GM12878 (cell line): ENCODE results near the gene CENPF. TPM values are rescaled to one million over a fixed set of nuclear protein-coding genes. Genes with fewer than 3 reads are reported as not detected.

Experiments
- ATAC-seq: fragments of 200-7000 bp; cut with Tn5 transposase; 3 replicates; pipeline ENCODE4 v1.9.1; 2020; ENCODE audit warnings: mild to moderate bottlenecking, moderate library complexity
- BruUV-seq: library from RNA; stranded (reverse); fragments of 400-500 nt; replicated peaks from 2 replicates; lab custom pipeline; 2021; lab: Mats Ljungman, UMichigan
- CTCF ChIA-PET: fragments of 300-600 bp; sonication (Branson Sonifier 250); formaldehyde crosslinking; extraction: SDS; loops from one replicate; lab custom pipeline; 2021; ENCODE audit warnings: inconsistent platforms; lab: Yijun Ruan, JAX
- POLR2A ChIA-PET: fragments of 350-600 bp; formaldehyde crosslinking; extraction: SDS; loops from one replicate; lab custom pipeline; 2021; ENCODE audit warnings: inconsistent platforms; lab: Charles Lee
- RAD21 ChIA-PET: fragments of 300-600 bp; sonication (Branson Sonifier 250); formaldehyde crosslinking; loops from one replicate; lab custom pipeline; 2023; ENCODE audit warnings: antibody characterized with exemption; ENCODE audit not compliant: unreplicated experiment; lab: Charles Lee
- SMC1A ChIA-PET: fragments of 300-600 bp; sonication (Branson Sonifier 250); formaldehyde crosslinking; loops from one replicate; lab custom pipeline; 2023; ENCODE audit not compliant: unreplicated experiment, uncharacterized antibody; lab: Charles Lee
- DNase-seq: peaks from one replicate; pipeline ENCODE4 v3.0.0-alpha.2; 2011; ENCODE audit warnings: low read depth, low spot score
- FAIRE-seq: peaks from 3 replicates; lab custom pipeline; 2011; peaks lifted over from hg19 to GRCh38; lab: Jason Lieb, UNC
- H2AFZ ChIP-seq: 2 replicates; pipeline ENCODE4 v1.6.0; 2011; ENCODE audit warnings: low read depth, low read length, control low read depth; ENCODE audit not compliant: control insufficient read depth
- H3K27ac ChIP-seq: 2 replicates; pipeline ENCODE4 v1.5.1; 2011; ENCODE audit warnings: control low read depth; ENCODE audit not compliant: control insufficient read depth, insufficient read depth
- H3K27me3 ChIP-seq, 2 experiments: replicated peaks in 1 of 2; 2 replicates each; pipeline versions ENCODE4 v1.6.0 to v1.6.1; 2011; ENCODE audit warnings: low read length in 1 of 2; ENCODE audit not compliant: control insufficient read depth in 2 of 2, insufficient read depth in 2 of 2
- H3K36me3 ChIP-seq, 2 experiments: 2 replicates each; pipeline ENCODE4 v1.5.1; 2011; ENCODE audit warnings: low read length in 1 of 2; ENCODE audit not compliant: control insufficient read depth in 2 of 2, insufficient read depth in 2 of 2
- H3K4me1 ChIP-seq: 2 replicates; pipeline ENCODE4 v1.6.1; 2011; ENCODE audit warnings: mild to moderate bottlenecking, low read length, moderate library complexity, mixed read lengths; ENCODE audit not compliant: control insufficient read depth, insufficient read depth
- H3K4me2 ChIP-seq: 2 replicates; pipeline ENCODE4 v1.6.0; 2011; ENCODE audit warnings: control low read depth; ENCODE audit not compliant: control insufficient read depth, insufficient read depth
- H3K4me3 ChIP-seq: fragments of 200-600 bp; sonication (generic); 2 replicates; pipeline ENCODE4 v1.5.1; 2016
- H3K79me2 ChIP-seq: 2 replicates; pipeline ENCODE4 v1.6.0; 2011; ENCODE audit warnings: low read length; ENCODE audit not compliant: control insufficient read depth, insufficient read depth
- H3K9ac ChIP-seq: 2 replicates; pipeline ENCODE4 v1.8.0; 2011; ENCODE audit warnings: low read length, control low read depth, mixed read lengths; ENCODE audit not compliant: control insufficient read depth, insufficient read depth
- H3K9me3 ChIP-seq: replicated peaks from 3 replicates; pipeline ENCODE4 v1.5.1; 2011; ENCODE audit warnings: mild to moderate bottlenecking, low read length; ENCODE audit not compliant: control insufficient read depth, insufficient read depth
- H4K20me1 ChIP-seq: 2 replicates; pipeline ENCODE4 v1.6.0; 2011; ENCODE audit not compliant: control insufficient read depth, insufficient read depth
- BHLHE40 ChIP-seq, 2 experiments: fragments of 450-650 bp in 1 of 2; IDR thresholded peaks; 2 replicates each; pipeline ENCODE4 v1.6.1; 2011 to 2017; ENCODE audit warnings: low read depth in 2 of 2, borderline replicate concordance in 1 of 2, improper control_type of control experiment in 1 of 2, low read length in 1 of 2, mild to moderate bottlenecking in 1 of 2
- CEBPB ChIP-seq, 2 experiments: fragments of 150-350 bp in 1 of 2; IDR thresholded peaks; 2 replicates each; pipeline ENCODE4 v1.6.1; 2012 to 2014; ENCODE audit warnings: low read depth in 2 of 2, low read length in 2 of 2, borderline replicate concordance in 1 of 2, inconsistent platforms in 1 of 2
- CHD2 ChIP-seq: IDR thresholded peaks from 2 replicates; pipeline ENCODE4 v1.6.1; 2011; ENCODE audit warnings: low read depth, low read length, improper control_type of control experiment, borderline replicate concordance
- ELK1 ChIP-seq: IDR thresholded peaks from 2 replicates; pipeline ENCODE4 v1.6.1; 2012; ENCODE audit warnings: low read depth, low read length, improper control_type of control experiment
- GABPA ChIP-seq: IDR thresholded peaks from 2 replicates; pipeline ENCODE4 v1.6.1; 2014; ENCODE audit warnings: antibody characterized with exemption, low read depth, mild to moderate bottlenecking, inconsistent platforms
- HDAC6 ChIP-seq: fragments of 200-600 bp; sonication (generic); IDR thresholded peaks from one replicate; pipeline ENCODE4 v1.8.0; 2017; ENCODE audit warnings: antibody characterized with exemption; ENCODE audit not compliant: unreplicated experiment
- KAT2A ChIP-seq: conservative IDR thresholded peaks from 2 replicates; pipeline ENCODE4 v1.6.1; 2011; ENCODE audit warnings: low read depth, low read length; ENCODE audit not compliant: control insufficient read depth
- MLLT1 ChIP-seq: fragments of 450-650 bp; IDR thresholded peaks from 2 replicates; pipeline ENCODE4 v1.6.1; 2016; ENCODE audit warnings: mild to moderate bottlenecking
- MYC ChIP-seq: IDR thresholded peaks from 2 replicates; pipeline ENCODE4 v1.6.1; 2011; ENCODE audit warnings: mild to moderate bottlenecking, low read length, moderate library complexity, inconsistent platforms; ENCODE audit not compliant: insufficient read depth, insufficient replicate concordance, insufficient read length, severe bottlenecking
- RFX5 ChIP-seq: IDR thresholded peaks from 2 replicates; pipeline ENCODE4 v1.6.1; 2011; ENCODE audit warnings: low read depth, low read length, improper control_type of control experiment
- SMAD1 ChIP-seq: fragments of 450-650 bp; IDR thresholded peaks from 2 replicates; pipeline ENCODE4 v1.6.1; 2018; ENCODE audit warnings: mild to moderate bottlenecking, low read depth; ENCODE audit not compliant: partially characterized antibody
- SMC3 ChIP-seq: IDR thresholded peaks from 2 replicates; pipeline ENCODE4 v1.6.1; 2011; ENCODE audit warnings: low read length, improper control_type of control experiment, borderline replicate concordance
- STAT3 ChIP-seq: IDR thresholded peaks from 2 replicates; pipeline ENCODE4 v1.6.1; 2011; ENCODE audit warnings: low read depth, low read length, improper control_type of control experiment
- ZNF384 ChIP-seq: IDR thresholded peaks from 2 replicates; pipeline ENCODE4 v1.6.1; 2012; ENCODE audit warnings: low read depth, mild to moderate bottlenecking, low read length, improper control_type of control experiment, borderline replicate concordance
- ZSCAN29 ChIP-seq: fragments of 450-650 bp; IDR thresholded peaks from 2 replicates; pipeline ENCODE4 v1.6.1; 2017; ENCODE audit warnings: mild to moderate bottlenecking, moderate library complexity
- WGBS: methylation state at CpG from one replicate; pipeline ENCODE4 v1.1.6; 2016; ENCODE audit warnings: low lambda C conversion rate; ENCODE audit not compliant: insufficient replicate concordance, insufficient coverage; ENCODE audit errors: missing lambda C conversion rate; 5-methylcytosine and 5-hydroxymethylcytosine counted together
- in situ Hi-C: fragments of 300-500 bp; cut with MboI; formaldehyde crosslinking; loops from 9 replicates; pipeline ENCODE4 v1.14.3; 2018; ENCODE audit warnings: mixed read lengths
- intact Hi-C: fragments of 100-400 bp; cut with micrococcal nuclease; formaldehyde crosslinking; loops from one replicate; pipeline ENCODE4 v1.14.2; 2022; ENCODE audit not compliant: unreplicated experiment
- polyA plus RNA-seq, 11 experiments: library from polyadenylated mRNA; depleted of rRNA in 4 of 11; unstranded in 6 of 11; stranded (reverse) in 5 of 11; fragments of >200 nt; fragmentation: Nextera tagmentation in 4 of 11; fragmentation: Illumina TruSeq in 1 of 11; extraction: Ambion mirVana in 4 of 11; extraction: Trizol in 1 of 11; gene quantifications; 1 replicate in 1 of 11; 2 replicates in 10 of 11; pipeline versions ENCODE4 v1.2.1 to v1.2.3, GENCODE V29; 2011 to 2016; ENCODE audit warnings: inconsistent platforms in 2 of 11, missing spikeins in 2 of 11, low read depth in 1 of 11
- total RNA-seq, 4 experiments: library from RNA; depleted of rRNA in 3 of 4; stranded (reverse); fragments of >200 nt in 3 of 4; fragmentation: Illumina TruSeq in 1 of 4; extraction: Trizol in 1 of 4; gene quantifications; 2 replicates each; pipeline versions ENCODE4 v1.2.1 to v1.2.3, GENCODE V29; 2013 to 2021
- TF ChIP-seq, protein P1 (sequence below): fragments of 150-350 bp; IDR thresholded peaks from 2 replicates; pipeline ENCODE4 v1.6.1; 2014; ENCODE audit warnings: mild to moderate bottlenecking, low read depth, low read length
- TF ChIP-seq, protein P2 (sequence below), 3 experiments: IDR thresholded peaks in 2 of 3; conservative IDR thresholded peaks in 1 of 3; 2 replicates each; pipeline ENCODE4 v1.5.1; 2011; ENCODE audit warnings: low read depth in 3 of 3, low read length in 3 of 3, mild to moderate bottlenecking in 3 of 3, control low read depth in 2 of 3, moderate library complexity in 2 of 3, inconsistent platforms in 1 of 3, mixed read lengths in 1 of 3; ENCODE audit not compliant: control insufficient read depth in 2 of 3, insufficient read depth in 1 of 3; ENCODE audit errors: extremely low read depth in 1 of 3

The CENPF gene
- total and polyA plus RNA-seq, 10 of the 15 experiments (the other 5 are each of a cell fraction or from before 2014, with no cell fraction given), result 26.0 to 132 (median 70.5) TPM

DNA sequence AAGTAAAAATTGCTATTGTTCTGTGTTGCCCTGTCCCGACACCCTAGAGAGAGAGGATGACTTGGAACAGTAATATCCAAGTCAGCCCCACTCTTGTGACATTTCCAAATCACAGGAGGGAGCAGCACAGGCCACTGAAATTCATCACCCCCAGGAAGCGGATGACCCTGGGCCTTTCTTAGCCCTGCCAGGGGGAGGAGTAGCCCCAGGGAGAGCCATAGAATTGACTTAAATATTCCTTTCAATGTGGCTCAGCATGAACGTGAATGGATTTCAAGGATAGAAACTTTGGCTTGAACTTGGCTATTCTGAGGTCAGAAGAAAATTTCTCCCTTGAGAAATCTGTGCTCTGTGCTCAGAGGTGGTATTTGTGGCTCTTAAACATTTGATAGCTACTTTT is 80.6 kb downstream of the CENPF start (continued):
- TF ChIP-seq, protein P1, sequence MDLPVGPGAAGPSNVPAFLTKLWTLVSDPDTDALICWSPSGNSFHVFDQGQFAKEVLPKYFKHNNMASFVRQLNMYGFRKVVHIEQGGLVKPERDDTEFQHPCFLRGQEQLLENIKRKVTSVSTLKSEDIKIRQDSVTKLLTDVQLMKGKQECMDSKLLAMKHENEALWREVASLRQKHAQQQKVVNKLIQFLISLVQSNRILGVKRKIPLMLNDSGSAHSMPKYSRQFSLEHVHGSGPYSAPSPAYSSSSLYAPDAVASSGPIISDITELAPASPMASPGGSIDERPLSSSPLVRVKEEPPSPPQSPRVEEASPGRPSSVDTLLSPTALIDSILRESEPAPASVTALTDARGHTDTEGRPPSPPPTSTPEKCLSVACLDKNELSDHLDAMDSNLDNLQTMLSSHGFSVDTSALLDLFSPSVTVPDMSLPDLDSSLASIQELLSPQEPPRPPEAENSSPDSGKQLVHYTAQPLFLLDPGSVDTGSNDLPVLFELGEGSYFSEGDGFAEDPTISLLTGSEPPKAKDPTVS, result no peak

DNA sequence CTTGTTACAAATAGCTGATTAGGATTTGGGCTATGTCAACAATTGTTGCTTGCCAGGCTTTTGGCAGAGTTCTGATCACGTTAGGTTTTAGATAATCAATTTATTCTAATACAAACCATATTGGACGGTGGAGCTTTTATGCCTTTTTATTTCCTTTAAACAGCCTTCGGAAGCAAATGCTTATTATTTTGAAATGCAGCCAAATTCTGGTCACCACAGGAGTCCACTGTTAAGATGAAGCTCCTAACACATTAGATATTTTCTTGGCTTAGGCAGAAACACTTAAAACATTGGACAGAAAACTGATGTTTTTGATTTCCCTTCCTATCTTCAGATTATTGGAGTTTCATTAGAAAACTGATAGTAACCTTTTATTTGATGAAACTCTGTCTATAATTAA is 82.9 kb downstream of the CENPF start:
- TF ChIP-seq STAT3 (no peak), GABPA (no peak), HDAC6 (no peak), SMAD1 (no peak), SMC3 (no peak), RFX5 (no peak), CEBPB (IDR thresholded peaks at IDR 0.05; ENCODE audit: borderline replicate concordance in 1 of 2, low read depth in 2 of 2, low read length in 2 of 2) (no peak), CHD2 (no peak), ELK1 (no peak), MYC (no peak), MLLT1 (no peak), ZNF384 (no peak), KAT2A (no peak), BHLHE40 (IDR thresholded peaks at IDR 0.05; ENCODE audit: borderline replicate concordance in 1 of 2, low read depth in 2 of 2, low read length in 1 of 2) (no peak), ZSCAN29 (no peak)
- TF ChIP-seq, protein P2, sequence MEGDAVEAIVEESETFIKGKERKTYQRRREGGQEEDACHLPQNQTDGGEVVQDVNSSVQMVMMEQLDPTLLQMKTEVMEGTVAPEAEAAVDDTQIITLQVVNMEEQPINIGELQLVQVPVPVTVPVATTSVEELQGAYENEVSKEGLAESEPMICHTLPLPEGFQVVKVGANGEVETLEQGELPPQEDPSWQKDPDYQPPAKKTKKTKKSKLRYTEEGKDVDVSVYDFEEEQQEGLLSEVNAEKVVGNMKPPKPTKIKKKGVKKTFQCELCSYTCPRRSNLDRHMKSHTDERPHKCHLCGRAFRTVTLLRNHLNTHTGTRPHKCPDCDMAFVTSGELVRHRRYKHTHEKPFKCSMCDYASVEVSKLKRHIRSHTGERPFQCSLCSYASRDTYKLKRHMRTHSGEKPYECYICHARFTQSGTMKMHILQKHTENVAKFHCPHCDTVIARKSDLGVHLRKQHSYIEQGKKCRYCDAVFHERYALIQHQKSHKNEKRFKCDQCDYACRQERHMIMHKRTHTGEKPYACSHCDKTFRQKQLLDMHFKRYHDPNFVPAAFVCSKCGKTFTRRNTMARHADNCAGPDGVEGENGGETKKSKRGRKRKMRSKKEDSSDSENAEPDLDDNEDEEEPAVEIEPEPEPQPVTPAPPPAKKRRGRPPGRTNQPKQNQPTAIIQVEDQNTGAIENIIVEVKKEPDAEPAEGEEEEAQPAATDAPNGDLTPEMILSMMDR (IDR thresholded peaks at IDR 0.05 in 2 of 3, conservative IDR thresholded peaks at IDR 0.05 in 1 of 3; ENCODE audit: control insufficient read depth in 2 of 3, extremely low read depth in 1 of 3, insufficient read depth in 1 of 3, low read depth in 3 of 3, low read length in 3 of 3), result no peak
- no peak for FAIRE-seq
- WGBS, result 46% methylated on average over 3 of the region's 3 CpGs

More for the DNA sequence above, 82.9 kb downstream of the CENPF start:
- RAD21 ChIA-PET, result no interaction called here
- SMC1A ChIA-PET, result no interaction called here
- Histone ChIP-seq H3K36me3 (no peaks in the 10 kb centered on the region), H3K27me3 (no peaks in the 10 kb centered on the region; a peak in 2 of 4 replicates), H2AFZ (no peak overlapping the region), H3K9me3 (no peaks in the 10 kb centered on the region), H3K4me2 (no peak overlapping the region), H3K9ac (no peak overlapping the region), H4K20me1 (no peaks in the 10 kb centered on the region), H3K4me3 (no peak overlapping the region), H3K79me2 (no peaks in the 10 kb centered on the region), H3K4me1 (no peaks in the 10 kb centered on the region), H3K27ac (no peak overlapping the region)
- no peak for DNase-seq
- POLR2A ChIA-PET, result no interaction called here
- intact Hi-C loops (no loop called here), in situ Hi-C loops (no loop called here)
- no TSS peak for BruUV-seq
- CTCF ChIA-PET, result no interaction called here
- no peak for ATAC-seq
